ENCODE data around the gene NOS1AP. TPM values are rescaled to one million over a fixed set of nuclear protein-coding genes. Genes with fewer than 3 reads are reported as not detected.

Gene NOS1AP
- total RNA-seq, 1 donor from 2014 or later: 2.0 TPM

DNA sequence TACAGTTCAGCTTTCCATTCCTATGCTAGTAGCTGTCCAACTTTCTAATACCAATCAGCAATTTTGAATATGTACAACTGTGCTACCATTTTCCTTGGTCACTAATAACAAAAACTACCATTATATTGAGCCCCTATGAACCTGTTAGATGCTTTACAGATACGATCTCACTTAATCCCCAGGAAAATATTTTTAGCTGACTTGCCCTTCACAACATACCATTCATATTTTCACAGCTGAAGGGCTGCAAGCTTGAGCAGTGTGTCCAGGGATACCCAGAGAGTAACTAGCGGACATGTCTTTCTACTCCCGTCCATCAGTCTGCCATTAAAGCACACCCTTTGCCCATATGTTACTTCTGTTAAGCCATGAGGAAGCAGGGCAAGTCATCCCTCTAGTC lies 166.7 kb downstream of the NOS1AP start:
- Histone ChIP-seq H3K4me3 (no peak overlapping the region), H3K4me1 (no peaks in the 10 kb centered on the region), H3K9me3 (no peaks in the 10 kb centered on the region), H3K36me3 (no peaks in the 10 kb centered on the region), H3K27me3 (no peaks in the 10 kb centered on the region), H3K27ac (no peak overlapping the region)
- TF ChIP-seq, protein P1, sequence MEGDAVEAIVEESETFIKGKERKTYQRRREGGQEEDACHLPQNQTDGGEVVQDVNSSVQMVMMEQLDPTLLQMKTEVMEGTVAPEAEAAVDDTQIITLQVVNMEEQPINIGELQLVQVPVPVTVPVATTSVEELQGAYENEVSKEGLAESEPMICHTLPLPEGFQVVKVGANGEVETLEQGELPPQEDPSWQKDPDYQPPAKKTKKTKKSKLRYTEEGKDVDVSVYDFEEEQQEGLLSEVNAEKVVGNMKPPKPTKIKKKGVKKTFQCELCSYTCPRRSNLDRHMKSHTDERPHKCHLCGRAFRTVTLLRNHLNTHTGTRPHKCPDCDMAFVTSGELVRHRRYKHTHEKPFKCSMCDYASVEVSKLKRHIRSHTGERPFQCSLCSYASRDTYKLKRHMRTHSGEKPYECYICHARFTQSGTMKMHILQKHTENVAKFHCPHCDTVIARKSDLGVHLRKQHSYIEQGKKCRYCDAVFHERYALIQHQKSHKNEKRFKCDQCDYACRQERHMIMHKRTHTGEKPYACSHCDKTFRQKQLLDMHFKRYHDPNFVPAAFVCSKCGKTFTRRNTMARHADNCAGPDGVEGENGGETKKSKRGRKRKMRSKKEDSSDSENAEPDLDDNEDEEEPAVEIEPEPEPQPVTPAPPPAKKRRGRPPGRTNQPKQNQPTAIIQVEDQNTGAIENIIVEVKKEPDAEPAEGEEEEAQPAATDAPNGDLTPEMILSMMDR (IDR thresholded peaks at IDR 0.05): no peak
- TF ChIP-seq POLR2AphosphoS5 (IDR thresholded peaks at IDR 0.05; ENCODE audit: insufficient read depth in 1 of 2, low read depth in 1 of 2): no peak
- no peak for TF ChIP-seq POLR2A (IDR thresholded peaks at IDR 0.05)
- no peak for DNase-seq (ENCODE audit: extremely low spot score in 2 of 2)
- intact Hi-C loops (cut with DNase I): no loop called here

DNA sequence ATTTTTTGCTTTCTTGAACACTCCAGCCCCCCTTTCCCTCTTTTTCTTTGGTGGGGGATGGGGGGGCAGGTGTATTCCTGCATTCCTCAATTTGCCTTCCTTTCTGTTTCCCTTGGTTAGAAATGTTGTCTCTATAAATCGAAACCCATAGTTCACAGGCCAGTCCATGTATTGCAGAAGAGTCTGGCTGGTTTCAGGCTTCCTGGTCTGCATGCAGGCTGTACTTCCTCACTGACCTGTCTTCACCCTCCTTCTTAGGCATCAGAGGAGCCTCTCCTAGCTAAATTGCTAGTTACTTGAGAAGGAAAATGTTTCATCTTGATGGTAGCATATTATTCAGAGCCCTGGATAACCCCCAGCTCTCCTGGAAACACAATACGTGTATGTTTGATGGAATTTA lies 167.1 kb downstream of the NOS1AP start:
- DNase-seq (ENCODE audit: extremely low spot score in 2 of 2): no peak
- H3K36me3 ChIP-seq: no peaks in the 10 kb centered on the region
- H3K4me3 ChIP-seq: no peak overlapping the region
- intact Hi-C loops (cut with DNase I): no loop called here
- no peaks in the 10 kb centered on the region for H3K4me1 ChIP-seq
- no peak overlapping the region for H3K27ac ChIP-seq
- TF ChIP-seq POLR2AphosphoS5 (IDR thresholded peaks at IDR 0.05; ENCODE audit: insufficient read depth in 1 of 2, low read depth in 1 of 2) (no peak), POLR2A (IDR thresholded peaks at IDR 0.05) (no peak)
- TF ChIP-seq, protein P1 (IDR thresholded peaks at IDR 0.05): no peak
- no peaks in the 10 kb centered on the region for H3K9me3 ChIP-seq
- no peaks in the 10 kb centered on the region for H3K27me3 ChIP-seq

DNA sequence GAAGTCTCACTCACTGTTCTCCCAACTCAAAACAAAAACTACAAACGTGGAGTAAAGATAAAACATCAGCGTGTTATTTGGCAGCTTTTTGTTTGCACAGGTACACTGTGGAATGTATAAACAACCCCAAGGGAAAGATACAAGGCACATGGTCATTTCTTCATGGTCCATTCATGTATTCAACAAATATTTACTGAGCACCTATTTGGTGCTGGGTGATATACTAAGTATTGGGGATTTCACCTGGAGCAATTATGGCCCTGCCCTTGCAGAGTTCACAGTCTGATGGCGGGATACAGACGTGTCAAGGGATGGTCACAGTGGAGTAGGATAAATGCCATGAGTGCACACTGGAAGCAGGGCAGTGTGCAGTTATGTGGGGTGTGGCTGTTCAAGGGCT lies 171.1 kb downstream of the NOS1AP start:
- DNase-seq (ENCODE audit: extremely low spot score in 2 of 2): no peak
- intact Hi-C loops (cut with DNase I): no loop called here
- no peak for TF ChIP-seq POLR2A (IDR thresholded peaks at IDR 0.05)
- TF ChIP-seq, protein P1 (IDR thresholded peaks at IDR 0.05): no peak
- TF ChIP-seq POLR2AphosphoS5 (IDR thresholded peaks at IDR 0.05; ENCODE audit: insufficient read depth in 1 of 2, low read depth in 1 of 2): no peak

DNA sequence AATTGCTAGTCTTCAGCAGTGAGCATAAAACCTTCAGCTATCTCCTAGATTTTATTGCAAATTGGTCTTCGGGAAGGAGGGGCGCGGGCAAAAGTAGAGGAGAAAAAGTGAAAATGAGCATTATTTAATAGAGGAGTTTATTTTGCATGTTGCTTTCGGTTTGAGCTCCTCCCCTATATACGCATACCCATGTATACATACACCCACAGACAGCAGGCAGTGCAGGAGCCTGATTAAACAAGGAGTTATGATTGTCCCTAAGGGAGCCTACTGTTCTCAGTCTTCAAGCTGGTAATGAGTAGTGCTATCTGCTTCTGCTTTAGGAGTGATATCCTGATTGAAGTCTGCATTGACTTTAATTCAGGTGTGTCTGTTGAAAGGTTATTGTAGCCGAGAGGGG lies 173.3 kb downstream of the NOS1AP start:
- no peak for DNase-seq (ENCODE audit: extremely low spot score in 2 of 2)
- Histone ChIP-seq H3K27ac (no peak overlapping the region), H3K4me1 (no peaks in the 10 kb centered on the region), H3K9me3 (no peaks in the 10 kb centered on the region), H3K4me3 (no peak overlapping the region), H3K36me3 (no peaks in the 10 kb centered on the region), H3K27me3 (no peaks in the 10 kb centered on the region)
- TF ChIP-seq POLR2A (IDR thresholded peaks at IDR 0.05) (no peak), POLR2AphosphoS5 (IDR thresholded peaks at IDR 0.05; ENCODE audit: insufficient read depth in 1 of 2, low read depth in 1 of 2) (no peak)
- TF ChIP-seq, protein P1 (IDR thresholded peaks at IDR 0.05): no peak
- intact Hi-C loops (cut with DNase I): no loop called here

More for the DNA sequence above, 171.1 kb downstream of the NOS1AP start:
- no peak overlapping the region for H3K27ac ChIP-seq
- no peaks in the 10 kb centered on the region for H3K9me3 ChIP-seq
- H3K4me3 ChIP-seq: no peak overlapping the region
- H3K36me3 ChIP-seq: no peaks in the 10 kb centered on the region
- H3K27me3 ChIP-seq: no peaks in the 10 kb centered on the region
- no peaks in the 10 kb centered on the region for H3K4me1 ChIP-seq

DNA sequence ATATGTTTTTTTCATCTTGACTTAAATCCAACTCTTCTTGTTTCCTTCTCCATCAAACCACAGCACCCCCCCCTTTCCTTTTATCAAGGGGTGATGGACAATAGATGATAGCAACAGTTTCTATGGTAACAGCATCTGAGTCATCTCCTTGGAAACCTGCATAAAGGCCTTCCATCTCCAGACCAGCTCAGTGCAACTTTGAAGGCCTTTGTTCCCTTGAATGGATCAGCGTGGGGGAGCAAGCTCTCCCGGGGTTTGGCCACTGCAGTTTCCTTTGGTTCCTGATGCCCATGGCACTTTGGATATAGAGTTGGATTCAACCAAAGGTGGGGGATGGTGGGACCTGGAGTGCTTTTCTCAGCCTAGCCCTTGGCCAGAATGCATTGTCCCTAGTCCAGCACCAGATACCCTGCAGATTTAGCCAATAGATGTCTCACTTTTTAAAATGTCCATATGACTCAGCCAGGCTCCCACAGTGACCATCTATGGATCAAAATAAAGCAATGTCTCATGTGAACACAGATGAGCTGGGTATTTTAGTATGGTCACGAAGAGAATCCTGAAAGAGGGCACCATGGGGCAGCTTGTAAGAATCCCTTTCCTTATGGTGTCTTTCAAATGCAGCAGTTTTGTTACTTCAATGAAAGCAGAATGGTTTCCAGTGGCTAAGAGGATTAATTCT lies 179.5 kb downstream of the NOS1AP start:
- no peaks in the 10 kb centered on the region for H3K4me1 ChIP-seq
- DNase-seq (ENCODE audit: extremely low spot score in 2 of 2): no peak
- H3K4me3 ChIP-seq: no peak overlapping the region
- no peaks in the 10 kb centered on the region for H3K36me3 ChIP-seq
- H3K27ac ChIP-seq: no peak overlapping the region
- no peaks in the 10 kb centered on the region for H3K27me3 ChIP-seq
- H3K9me3 ChIP-seq: no peaks in the 10 kb centered on the region
- intact Hi-C loops (cut with DNase I): no loop called here
- TF ChIP-seq, protein P1 (IDR thresholded peaks at IDR 0.05): no peak
- TF ChIP-seq POLR2A (IDR thresholded peaks at IDR 0.05) (no peak), POLR2AphosphoS5 (IDR thresholded peaks at IDR 0.05; ENCODE audit: insufficient read depth in 1 of 2, low read depth in 1 of 2) (no peak)

All from vagina (tissue), 2 donors.